Heart right ventricle (tissue), 16 donors: Measurements from ENCODE around the gene IRF5. TPM values are rescaled to one million over a fixed set of nuclear protein-coding genes. Genes with fewer than 3 reads are reported as not detected.

ENCODE experiments used
- ATAC-seq, 8 donors: fragments of 200-7000 bp; cut with Tn5 transposase; one replicate each; pipeline ENCODE4 v1.9.1; 2020; ENCODE audit warnings: mild to moderate bottlenecking in 8 of 8, moderate library complexity in 8 of 8, moderate number of reproducible peaks in 1 of 8
- DNase-seq, 2 donors: peaks; one replicate each; pipeline ENCODE4 v3.0.0-alpha.2; 2020
- H3K27ac ChIP-seq, 10 donors: fragments of 200-600 bp; sonication (generic) in 2 of 10; one replicate each; pipeline versions ENCODE4 v1.5.0 to v1.8.0; 2020 to 2022; ENCODE audit warnings: mild to moderate bottlenecking in 3 of 10
- H3K27me3 ChIP-seq, 7 donors: fragments of 200-600 bp; one replicate each; pipeline ENCODE4 v1.8.0; 2021 to 2022; ENCODE audit warnings: mild to moderate bottlenecking in 2 of 7
- H3K36me3 ChIP-seq, 9 donors: fragments of 200-600 bp; sonication (generic) in 1 of 9; one replicate each; pipeline versions ENCODE4 v1.5.0 to v1.8.0; 2020 to 2022; ENCODE audit warnings: mild to moderate bottlenecking in 2 of 9
- H3K4me1 ChIP-seq, 9 donors: fragments of 200-600 bp; sonication (generic) in 1 of 9; one replicate each; pipeline versions ENCODE4 v1.5.0 to v1.8.0; 2020 to 2022; ENCODE audit warnings: mild to moderate bottlenecking in 4 of 9
- H3K4me3 ChIP-seq, 10 donors: fragments of 200-600 bp; sonication (generic) in 2 of 10; one replicate each; pipeline versions ENCODE4 v1.5.0 to v1.8.0; 2020 to 2022; ENCODE audit warnings: mild to moderate bottlenecking in 7 of 10, moderate library complexity in 2 of 10
- H3K9me3 ChIP-seq, 11 donors: fragments of 200-600 bp in 10 of 11; sonication (generic) in 2 of 11; one replicate each; pipeline versions ENCODE4 v1.5.0 to v1.8.0; 2013 to 2022; ENCODE audit warnings: mild to moderate bottlenecking in 2 of 11, control low read depth in 1 of 11, moderate library complexity in 1 of 11
- CTCF ChIP-seq, 9 donors: fragments of 200-600 bp; sonication (generic) in 2 of 9; IDR thresholded peaks; one replicate each; pipeline versions ENCODE4 v1.5.0 to v1.8.0; 2021 to 2022; ENCODE audit warnings: antibody characterized with exemption in 9 of 9, mild to moderate bottlenecking in 5 of 9, moderate library complexity in 1 of 9
- WGBS, 2 donors: extraction: QIAGEN DNeasy Blood & Tissue Kit; methylation state at CpG; one replicate each; pipeline ENCODE4 v1.1.7; 2013; ENCODE audit warnings: inconsistent platforms in 1 of 2; 5-methylcytosine and 5-hydroxymethylcytosine counted together
- intact Hi-C, 10 donors: fragments of 100-400 bp; cut with DNase I; formaldehyde crosslinking; loops; one replicate each; pipeline versions ENCODE4 v1.11.1 to v1.14.2; 2022
- polyA plus RNA-seq, 2 donors: library from polyadenylated mRNA; stranded (reverse); fragments of 200-250 nt; gene quantifications; one replicate each; pipeline ENCODE4 v1.2.3, GENCODE V29; 2013
- total RNA-seq, 10 donors: library from RNA; stranded (reverse); fragmentation: NEBNext Ultra II Directional in 3 of 10; extraction: Animal tissue kit (Norgen Biotek cat#: 25700) in 3 of 10; gene quantifications; one replicate each; pipeline versions ENCODE4 v1.2.1 to v1.2.4, GENCODE V29; 2021 to 2023
- donor health status: Arrhythmogenic right ventricular cardiomyopathy.
- donor health status: ischemic (EF 13 %, LVEDD 7.1; RV severe dilation, severe dysfunction).
- donor health status: healthy with polysubstance abuse.
- donor health status: DM: no; HTN: yes; CAD: no.
- donor health status: DM: no; HTN: no; CAD: no.
- donor health status: ischemic (EF 25% LVEDD 6.9; RV normal size, moderate dysfunction).
- donor health status: ischemic (EF 25% LVEDD 5.7; RV mildly dilated, moderate dysfunction).
- donor health status: healthy.
- donor health status: DM: yes; HTN: yes; CAD: no.
- donor health status: Ischemic cardiomyopathy.
- donor health status: ischemic (EF 35%, LVEDD 5.7; RV mildly dilated, moderate dysfunction).
- donor health status: nonischemic (EF 11% LVEDD 7.7; RV severe dilation, severe dysfunction).
- donor health status: DM: yes; HTN: yes; CAD: no.
- donor health status: PGD.
- donor health status: ischemic (EF 29% LVEDD 5.4; RV normal size, mild dysfunction).
- donor health status: nonischemic (EF 23%, LVEDD 6.1; RV moderate dilation, normal function).

The IRF5 gene
- total and polyA plus RNA-seq, 12 donors, result 0.46 to 6.6 (median 1.5) TPM

DNA sequence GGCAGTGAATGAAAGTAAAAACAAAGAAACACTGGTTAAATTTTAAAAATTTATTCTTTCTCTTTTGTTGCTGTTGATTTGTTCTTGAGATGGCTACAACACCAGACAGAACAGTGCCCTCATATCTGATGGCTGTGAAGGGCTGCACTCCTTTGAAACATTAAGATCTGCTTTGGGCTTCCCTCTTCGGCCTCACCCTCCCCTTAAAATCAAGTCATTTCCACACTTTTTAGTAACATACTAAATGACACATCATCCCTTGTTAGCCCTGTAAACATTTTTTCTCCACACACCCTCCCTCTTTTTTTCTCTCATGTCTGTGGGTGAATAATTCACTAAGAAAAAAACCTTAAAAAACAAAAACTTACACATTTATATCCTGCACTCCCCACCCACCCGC is 16.4 kb downstream of the IRF5 start:
- H3K9me3 ChIP-seq, result no peaks in the 10 kb centered on the region
- 91 to 92% methylated on average over 2 of the region's 2 CpGs for WGBS, 2 donors
- no peak overlapping the region for H3K27ac ChIP-seq

GRCh38 chr7:128954830-128955802 is 17.4 kb downstream of the IRF5 start:
- WGBS, 2 donors, result 74 to 75% methylated on average over 15 of the region's 15 CpGs
- ATAC-seq (no peak), DNase-seq (no peak)
- Histone ChIP-seq H3K4me1 (no peaks in the 10 kb centered on the region), H3K4me3 (no peak overlapping the region), H3K27ac (no peak overlapping the region), H3K9me3 (no peaks in the 10 kb centered on the region), H3K36me3 (peaks cover 0 to 95% (median 47%) of the 10 kb centered on the region in 9 donors), H3K27me3 (no peaks in the 10 kb centered on the region)
- intact Hi-C loops, result no loop called here
- no peak for TF ChIP-seq CTCF (IDR thresholded peaks at IDR 0.05)

More for the DNA sequence above, 16.4 kb downstream of the IRF5 start:
- peaks cover 0 to 95% (median 45%) of the 10 kb centered on the region in 9 donors for H3K36me3 ChIP-seq
- TF ChIP-seq CTCF (IDR thresholded peaks at IDR 0.05), result no peak
- no peaks in the 10 kb centered on the region for H3K27me3 ChIP-seq
- no peak for DNase-seq
- no peak for ATAC-seq
- intact Hi-C loops, result no loop called here
- H3K4me1 ChIP-seq, result peaks cover 0 to 2% (median 0%) of the 10 kb centered on the region in 9 donors
- no peak overlapping the region for H3K4me3 ChIP-seq

DNA sequence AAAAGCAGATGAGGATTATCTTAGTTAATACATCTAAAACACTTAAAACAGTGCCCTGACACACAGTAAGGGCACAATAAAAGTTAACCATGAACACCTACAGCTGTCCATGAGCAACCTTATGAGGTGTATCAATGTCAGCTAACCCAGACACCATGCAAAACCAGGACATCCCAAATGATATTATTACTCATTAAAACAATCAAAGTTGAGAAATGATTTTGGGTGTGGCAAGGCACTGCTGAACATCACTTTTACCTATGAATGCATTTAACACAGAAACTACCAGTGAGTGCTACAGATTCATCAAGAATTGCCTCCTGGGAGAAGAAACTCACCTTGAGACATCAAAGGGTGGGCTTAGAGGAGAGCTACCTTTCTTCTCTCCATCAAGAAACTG is 18.3 kb downstream of the IRF5 start:
- no peaks in the 10 kb centered on the region for H3K27me3 ChIP-seq
- intact Hi-C loops, result no loop called here

DNA sequence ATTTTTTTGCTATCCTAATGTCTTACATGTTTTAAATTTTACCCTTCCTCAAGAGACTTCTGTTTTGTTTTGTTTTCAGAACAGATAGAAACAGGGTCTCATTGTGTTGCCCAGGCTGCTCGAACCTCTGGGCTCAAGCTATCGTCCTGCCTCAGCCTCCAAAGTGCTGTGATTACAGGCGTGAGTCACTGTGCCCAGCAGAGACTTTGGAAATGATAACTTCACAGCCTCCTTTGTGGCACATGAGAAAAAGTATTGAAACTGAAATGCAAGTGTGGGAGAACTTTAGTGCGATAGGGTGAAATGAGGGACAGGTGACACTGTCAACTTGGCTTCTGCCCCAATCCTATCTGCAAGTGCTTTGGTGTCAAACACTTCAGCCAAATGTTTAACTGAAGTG is 21.6 kb downstream of the IRF5 start:
- no peaks in the 10 kb centered on the region for H3K9me3 ChIP-seq
- H3K4me3 ChIP-seq, result no peak overlapping the region
- 93 to 96% methylated on average over 4 of the region's 4 CpGs for WGBS, 2 donors
- ATAC-seq (no peak), DNase-seq (no peak)
- H3K27ac ChIP-seq, result no peak overlapping the region
- H3K4me1 ChIP-seq, result peaks cover 0 to 4% (median 0%) of the 10 kb centered on the region in 9 donors
- intact Hi-C loops, result no loop called here
- no peaks in the 10 kb centered on the region for H3K27me3 ChIP-seq
- H3K36me3 ChIP-seq, result peaks cover 0 to 96% (median 34%) of the 10 kb centered on the region in 9 donors
- no peak for TF ChIP-seq CTCF (IDR thresholded peaks at IDR 0.05)

More for the DNA sequence above, 18.3 kb downstream of the IRF5 start:
- Histone ChIP-seq H3K4me1 (no peaks in the 10 kb centered on the region), H3K9me3 (no peaks in the 10 kb centered on the region), H3K27ac (no peak overlapping the region), H3K4me3 (no peak overlapping the region), H3K36me3 (peaks cover 0 to 98% (median 47%) of the 10 kb centered on the region in 9 donors)
- TF ChIP-seq CTCF (IDR thresholded peaks at IDR 0.05), result no peak
- ATAC-seq (no peak), DNase-seq (no peak)
